ENCODE results near the gene TSPAN18. TPM values are rescaled to one million over a fixed set of nuclear protein-coding genes. Genes with fewer than 3 reads are reported as not detected.

Gene TSPAN18
- total RNA-seq, 1 experiment from 2014 or later = 18.3 TPM

DNA sequence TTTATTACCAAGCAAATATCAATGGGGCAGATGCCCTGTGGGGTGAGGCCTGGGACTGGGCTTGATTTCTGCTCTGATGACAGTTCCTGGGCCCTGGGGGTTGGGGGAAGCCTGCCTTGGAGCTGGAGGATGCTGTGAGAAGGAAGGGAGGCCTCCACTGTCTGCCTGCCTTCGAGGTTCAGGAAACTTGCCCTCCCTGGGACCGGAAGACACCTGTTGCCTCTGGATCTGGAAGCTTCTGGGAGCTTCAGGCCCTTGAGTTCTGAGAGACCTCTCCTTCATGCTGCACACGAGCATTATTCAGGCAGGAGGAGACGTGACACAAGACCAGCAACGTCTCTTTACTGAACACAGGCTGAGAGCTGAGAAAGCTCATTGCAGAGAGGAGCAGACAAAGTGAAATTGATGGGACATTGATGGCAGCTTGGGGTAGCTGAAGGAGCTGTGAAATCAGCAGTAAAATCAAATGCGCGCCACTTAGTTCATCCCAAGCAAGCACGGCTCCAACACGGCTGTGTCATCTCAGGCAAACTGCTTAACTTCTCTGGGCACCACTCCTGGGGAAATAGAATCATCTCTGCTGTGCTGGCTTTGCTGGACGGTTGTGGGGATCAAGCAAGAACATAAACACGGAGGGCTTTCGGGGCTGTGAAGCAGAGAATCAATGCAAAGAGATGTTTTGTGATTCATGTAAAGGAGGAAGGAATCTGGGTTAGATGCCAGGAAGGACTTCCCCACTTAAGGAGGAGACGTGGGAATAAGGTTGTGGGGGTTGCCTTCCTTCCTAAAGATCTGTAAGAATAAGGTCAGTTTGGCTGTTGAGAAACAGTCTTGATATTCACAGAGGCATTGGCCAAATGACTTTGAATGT, 159.4 kb downstream of the TSPAN18 start:
- DNase-seq (ENCODE audit: low read depth, low spot score) = no peak
- H3K9me3 ChIP-seq (ENCODE audit: control insufficient read depth in 1 of 2, insufficient read depth in 1 of 2, low read depth in 1 of 2, low read length in 2 of 2) = no peaks in the 10 kb centered on the region
- H3K4me3 ChIP-seq (replicated peaks in 1 of 2; ENCODE audit: low read depth in 1 of 2, low read length in 2 of 2) = no peak overlapping the region
- ChIA-PET RAD21 (ENCODE audit: low non-redundant PET in 1 of 2, low total read pairs in 2 of 2, uncharacterized antibody in 2 of 2, unreplicated experiment in 2 of 2) (no interaction called here), CTCF (interaction anchor here (1.3 kb wide), 1 partner anchor 25 kb away, joined by 3 read pairs; no protein-coding TSS in a partner anchor), POLR2A (interaction anchor here (0.9 kb wide), 1 partner anchor 10 kb away, joined by 3 read pairs; no protein-coding TSS in a partner anchor)
- H4K20me1 ChIP-seq (ENCODE audit: insufficient read depth) = no peaks in the 10 kb centered on the region
- no peak for TF ChIP-seq CBX3 (IDR thresholded peaks at IDR 0.05; ENCODE audit: low read depth)
- no peak for TF ChIP-seq FOSL1 (IDR thresholded peaks at IDR 0.05; ENCODE audit: low read depth)
- no peak for TF ChIP-seq ZBTB33 (IDR thresholded peaks at IDR 0.05; ENCODE audit: extremely low read depth, insufficient replicate concordance, low read length)
- TF ChIP-seq POLR2AphosphoS5 (IDR thresholded peaks at IDR 0.05; ENCODE audit: low read depth, low read length) = no peak
- TF ChIP-seq EZH2 (IDR thresholded peaks at IDR 0.05) = no peak
- TF ChIP-seq JUND (IDR thresholded peaks at IDR 0.05) = no peak
- H3K4me2 ChIP-seq (ENCODE audit: low read length) = no peak overlapping the region
- no peak overlapping the region for H2AFZ ChIP-seq (ENCODE audit: low read depth, low read length, poor library complexity, severe bottlenecking)
- H3K27ac ChIP-seq (ENCODE audit: low read depth, low read length) = no peak overlapping the region
- intact Hi-C loops (cut with micrococcal nuclease) = no loop called here
- H3K9ac ChIP-seq (ENCODE audit: low read length) = no peak overlapping the region
- ATAC-seq = no peak
- H3K27me3 ChIP-seq (ENCODE audit: insufficient read depth, low read length) = no peaks in the 10 kb centered on the region
- no peaks in the 10 kb centered on the region for H3K79me2 ChIP-seq (ENCODE audit: insufficient read depth, low read length)
- H3K36me3 ChIP-seq (ENCODE audit: control insufficient read depth in 1 of 2, insufficient read depth in 2 of 2, low read length in 2 of 2) = no peaks in the 10 kb centered on the region
- no peaks in the 10 kb centered on the region for H3K9me2 ChIP-seq (ENCODE audit: insufficient read depth)
- BruUV-seq (replicated peaks) = no TSS peak
- H3K4me1 ChIP-seq (ENCODE audit: control insufficient read depth in 1 of 2, insufficient read depth in 2 of 2, low read length in 2 of 2) = peaks cover 0 to 14% of the 10 kb centered on the region in 2 experiments; a peak in 2 of 4 replicates

DNA sequence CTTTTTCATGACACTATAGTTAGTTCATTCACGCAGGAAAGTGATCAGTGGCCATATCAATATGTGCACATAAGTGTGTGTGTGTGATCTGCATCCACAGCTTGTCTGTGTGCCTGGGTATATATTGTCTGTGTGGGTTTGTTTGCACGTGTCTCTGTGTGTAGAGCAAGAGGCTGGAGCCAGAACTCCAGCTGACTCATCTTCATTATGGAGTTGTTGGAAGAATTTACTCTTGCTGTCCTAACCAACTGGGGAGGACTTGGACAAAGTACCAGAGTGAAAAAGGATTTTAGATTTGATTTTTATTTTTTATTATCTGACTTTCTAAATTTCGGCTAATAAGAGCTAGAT, 160.0 kb downstream of the TSPAN18 start:
- no peak for DNase-seq (ENCODE audit: low read depth, low spot score)
- intact Hi-C loops (cut with micrococcal nuclease) = no loop called here
- H3K27me3 ChIP-seq (ENCODE audit: insufficient read depth, low read length) = no peaks in the 10 kb centered on the region
- no peak overlapping the region for H3K9ac ChIP-seq (ENCODE audit: low read length)
- no peaks in the 10 kb centered on the region for H3K9me3 ChIP-seq (ENCODE audit: control insufficient read depth in 1 of 2, insufficient read depth in 1 of 2, low read depth in 1 of 2, low read length in 2 of 2)
- RAD21 ChIA-PET (ENCODE audit: low non-redundant PET in 1 of 2, low total read pairs in 2 of 2, uncharacterized antibody in 2 of 2, unreplicated experiment in 2 of 2) = no interaction called here
- no peaks in the 10 kb centered on the region for H3K36me3 ChIP-seq (ENCODE audit: control insufficient read depth in 1 of 2, insufficient read depth in 2 of 2, low read length in 2 of 2)
- H2AFZ ChIP-seq (ENCODE audit: low read depth, low read length, poor library complexity, severe bottlenecking) = no peak overlapping the region
- no TSS peak for BruUV-seq (replicated peaks)
- no peak overlapping the region for H3K27ac ChIP-seq (ENCODE audit: low read depth, low read length)
- ATAC-seq = no peak
- CTCF ChIA-PET = interaction anchor here (1.3 kb wide), 1 partner anchor 24 kb away, joined by 3 read pairs; no protein-coding TSS in a partner anchor
- POLR2A ChIA-PET = no interaction called here
- H3K4me2 ChIP-seq (ENCODE audit: low read length) = no peak overlapping the region
- TF ChIP-seq EZH2 (IDR thresholded peaks at IDR 0.05) = no peak
- TF ChIP-seq YY1 (IDR thresholded peaks at IDR 0.05; ENCODE audit: extremely low read depth, insufficient replicate concordance, low read depth, low read length) = no peak
- no peak for TF ChIP-seq ZNF274 (IDR thresholded peaks at IDR 0.05; ENCODE audit: low read depth, low read length)
- no peak for TF ChIP-seq POLR2AphosphoS5 (IDR thresholded peaks at IDR 0.05; ENCODE audit: low read depth, low read length)
- TF ChIP-seq, protein P1, sequence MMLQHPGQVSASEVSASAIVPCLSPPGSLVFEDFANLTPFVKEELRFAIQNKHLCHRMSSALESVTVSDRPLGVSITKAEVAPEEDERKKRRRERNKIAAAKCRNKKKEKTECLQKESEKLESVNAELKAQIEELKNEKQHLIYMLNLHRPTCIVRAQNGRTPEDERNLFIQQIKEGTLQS (IDR thresholded peaks at IDR 0.05) = no peak
- TF ChIP-seq ELF1 (IDR thresholded peaks at IDR 0.05; ENCODE audit: borderline replicate concordance, low read depth) = no peak
- no peak for TF ChIP-seq EZH2phosphoT487 (IDR thresholded peaks at IDR 0.05; ENCODE audit: borderline replicate concordance)
- TF ChIP-seq, protein P2, sequence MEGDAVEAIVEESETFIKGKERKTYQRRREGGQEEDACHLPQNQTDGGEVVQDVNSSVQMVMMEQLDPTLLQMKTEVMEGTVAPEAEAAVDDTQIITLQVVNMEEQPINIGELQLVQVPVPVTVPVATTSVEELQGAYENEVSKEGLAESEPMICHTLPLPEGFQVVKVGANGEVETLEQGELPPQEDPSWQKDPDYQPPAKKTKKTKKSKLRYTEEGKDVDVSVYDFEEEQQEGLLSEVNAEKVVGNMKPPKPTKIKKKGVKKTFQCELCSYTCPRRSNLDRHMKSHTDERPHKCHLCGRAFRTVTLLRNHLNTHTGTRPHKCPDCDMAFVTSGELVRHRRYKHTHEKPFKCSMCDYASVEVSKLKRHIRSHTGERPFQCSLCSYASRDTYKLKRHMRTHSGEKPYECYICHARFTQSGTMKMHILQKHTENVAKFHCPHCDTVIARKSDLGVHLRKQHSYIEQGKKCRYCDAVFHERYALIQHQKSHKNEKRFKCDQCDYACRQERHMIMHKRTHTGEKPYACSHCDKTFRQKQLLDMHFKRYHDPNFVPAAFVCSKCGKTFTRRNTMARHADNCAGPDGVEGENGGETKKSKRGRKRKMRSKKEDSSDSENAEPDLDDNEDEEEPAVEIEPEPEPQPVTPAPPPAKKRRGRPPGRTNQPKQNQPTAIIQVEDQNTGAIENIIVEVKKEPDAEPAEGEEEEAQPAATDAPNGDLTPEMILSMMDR (IDR thresholded peaks at IDR 0.05 in 2 of 3, conservative IDR thresholded peaks at IDR 0.05 in 1 of 3; ENCODE audit: borderline replicate concordance in 1 of 3, insufficient read depth in 1 of 3, low read depth in 2 of 3, low read length in 2 of 3) = no peak
- no peak for TF ChIP-seq MAX (IDR thresholded peaks at IDR 0.05)
- no peak for TF ChIP-seq SIN3A (IDR thresholded peaks at IDR 0.05; ENCODE audit: low read depth)
- no peak overlapping the region for H3K4me3 ChIP-seq (replicated peaks in 1 of 2; ENCODE audit: low read depth in 1 of 2, low read length in 2 of 2)
- no peaks in the 10 kb centered on the region for H3K79me2 ChIP-seq (ENCODE audit: insufficient read depth, low read length)
- no peaks in the 10 kb centered on the region for H3K9me2 ChIP-seq (ENCODE audit: insufficient read depth)
- no peaks in the 10 kb centered on the region for H4K20me1 ChIP-seq (ENCODE audit: insufficient read depth)
- peaks cover 0 to 14% of the 10 kb centered on the region in 2 experiments; a peak in 2 of 4 replicates for H3K4me1 ChIP-seq (ENCODE audit: control insufficient read depth in 1 of 2, insufficient read depth in 2 of 2, low read length in 2 of 2)

Data from HCT116 (cell line).